ENCODE measurements around the gene DNAH2.

GRCh38 chr17:7803981-7804380 lies 86.4 kb downstream of the DNAH2 start:
- no peak for TF ChIP-seq CTCF (IDR thresholded peaks at IDR 0.05)
- no peak for TF ChIP-seq EP300 (IDR thresholded peaks at IDR 0.05)
- no peak for TF ChIP-seq POLR2A (IDR thresholded peaks at IDR 0.05)

Measured in upper lobe of left lung (tissue), 4 donors.